ENCODE measurements around the gene EPOP. TPM values are rescaled to one million over a fixed set of nuclear protein-coding genes. Genes with fewer than 3 reads are reported as not detected.

EPOP gene
- total and polyA plus RNA-seq, 2 of the 13 experiments (the other 11 are each of a cell fraction or from before 2014, with no cell fraction given), result 14.7 to 37.8 TPM

GRCh38 chr17:38703742-38704605, 29.2 kb upstream of the EPOP start (continued):
- TF ChIP-seq ZNF142 (CRISPR knock-in tag; IDR thresholded peaks at IDR 0.05) (peak; percentile 98), KLF12 (CRISPR knock-in tag; IDR thresholded peaks at IDR 0.05; ENCODE audit: borderline replicate concordance) (no peak; the same call in 1 of the 2 replicates), TRIM22 (IDR thresholded peaks at IDR 0.05) (no peak), EEA1 (CRISPR knock-in tag; IDR thresholded peaks at IDR 0.05; ENCODE audit: borderline replicate concordance) (peak; percentile 81; the same call in 1 of the 2 replicates), ETV5 (CRISPR knock-in tag; IDR thresholded peaks at IDR 0.05; ENCODE audit: borderline replicate concordance) (peak; percentile 100), JDP2 (CRISPR knock-in tag; IDR thresholded peaks at IDR 0.05; ENCODE audit: borderline replicate concordance) (peak; percentile 89; the same call in 1 of the 2 replicates), HMG20B (CRISPR knock-in tag; conservative IDR thresholded peaks at IDR 0.05) (peak; percentile 97), PCBP2 (optimal IDR thresholded peaks at IDR 0.05; ENCODE audit: low read depth, low read length, poor library complexity, severe bottlenecking) (peak; percentile 80), PHF5A (CRISPR knock-in tag; IDR thresholded peaks at IDR 0.05; ENCODE audit: low read depth, unreplicated experiment) (peak; percentile 97), TARDBP (CRISPR knock-in tag; IDR thresholded peaks at IDR 0.05) (peak; percentile 91), ZNF501 (CRISPR knock-in tag; IDR thresholded peaks at IDR 0.05) (peak; percentile 77), MTA3 (CRISPR knock-in tag; IDR thresholded peaks at IDR 0.05) (no peak), PTBP1 (IDR thresholded peaks at IDR 0.05; ENCODE audit: low read depth, low read length, poor library complexity, severe bottlenecking) (peak; percentile 92), HOXA9 (CRISPR knock-in tag; IDR thresholded peaks at IDR 0.05; ENCODE audit: borderline replicate concordance) (peak; percentile 85; the same call in 1 of the 2 replicates), ZNF619 (CRISPR knock-in tag; IDR thresholded peaks at IDR 0.05) (no peak), KDM3A (CRISPR knock-in tag; IDR thresholded peaks at IDR 0.05; ENCODE audit: low read depth) (peak; percentile 98), ZNF670 (CRISPR knock-in tag; IDR thresholded peaks at IDR 0.05; ENCODE audit: borderline replicate concordance) (peak; percentile 97), PREB (CRISPR knock-in tag; IDR thresholded peaks at IDR 0.05) (peak; percentile 1; the same call in 1 of the 2 replicates), RBM22 (optimal IDR thresholded peaks at IDR 0.05; ENCODE audit: low read length) (peak; percentile 56)
- TF ChIP-seq, protein P1, sequence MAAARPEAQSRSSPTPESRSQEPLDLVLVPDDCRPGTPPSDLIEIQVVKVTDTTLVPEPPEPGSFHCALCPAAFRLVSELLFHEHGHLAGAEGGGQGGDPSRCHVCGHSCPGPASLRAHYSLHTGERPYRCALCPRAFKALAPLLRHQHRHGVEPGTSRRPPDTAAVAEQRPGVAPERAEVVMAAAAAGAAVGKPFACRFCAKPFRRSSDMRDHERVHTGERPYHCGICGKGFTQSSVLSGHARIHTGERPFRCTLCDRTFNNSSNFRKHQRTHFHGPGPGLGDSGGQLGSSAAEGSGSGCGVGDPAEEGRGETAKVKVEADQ (CRISPR knock-in tag; IDR thresholded peaks at IDR 0.05; ENCODE audit: borderline replicate concordance), result peak; percentile 30; the same call in 1 of the 2 replicates
